ENCODE data around the gene LRRC41.
"Not testable (repeated sequence)": the region's sequence is repeated elsewhere in the genome, so short reads cannot be mapped to it uniquely, and the experiment has no call there.

Gene LRRC41

DNA sequence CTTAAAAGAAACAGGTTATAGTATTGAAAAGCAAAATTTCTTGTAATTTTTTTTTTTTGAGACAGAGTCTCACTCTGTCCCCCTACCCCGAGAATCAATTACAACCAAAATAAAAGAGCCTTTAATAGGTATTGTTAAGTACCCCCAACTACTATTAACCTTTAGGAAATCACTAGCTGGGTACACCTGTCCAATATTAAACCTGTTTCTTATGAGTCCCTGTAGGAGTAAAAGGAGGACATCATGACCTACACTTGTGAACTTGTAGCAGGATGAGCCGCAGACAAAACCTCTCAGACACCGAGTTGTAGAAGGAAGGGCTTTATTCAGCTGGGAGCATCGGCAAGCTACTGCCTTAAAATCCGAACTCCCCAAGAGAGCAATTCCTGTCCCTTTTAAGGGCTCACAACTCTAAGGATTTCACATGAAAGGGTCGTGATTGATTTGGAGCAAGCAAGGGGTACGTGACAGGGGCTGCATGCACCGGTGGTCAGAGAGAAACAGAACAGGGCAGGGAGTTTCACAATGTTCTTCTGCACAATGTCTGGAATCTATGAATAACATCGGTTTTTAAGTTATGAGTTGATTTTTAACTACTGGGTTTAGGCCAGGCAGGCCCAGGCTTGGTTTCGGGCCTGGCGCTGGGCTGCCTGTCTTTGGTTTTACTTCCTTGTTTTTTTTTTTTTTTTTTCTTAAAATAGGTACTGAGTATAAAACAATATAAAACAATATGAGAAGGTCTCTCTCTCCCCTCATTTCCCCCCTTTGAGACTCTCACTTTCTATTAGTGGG is 22.1 kb upstream of the LRRC41 start:
- in situ Hi-C loops (cut with MboI; ENCODE audit: low sequenced_read_pairs): not testable (repeated sequence)

DNA sequence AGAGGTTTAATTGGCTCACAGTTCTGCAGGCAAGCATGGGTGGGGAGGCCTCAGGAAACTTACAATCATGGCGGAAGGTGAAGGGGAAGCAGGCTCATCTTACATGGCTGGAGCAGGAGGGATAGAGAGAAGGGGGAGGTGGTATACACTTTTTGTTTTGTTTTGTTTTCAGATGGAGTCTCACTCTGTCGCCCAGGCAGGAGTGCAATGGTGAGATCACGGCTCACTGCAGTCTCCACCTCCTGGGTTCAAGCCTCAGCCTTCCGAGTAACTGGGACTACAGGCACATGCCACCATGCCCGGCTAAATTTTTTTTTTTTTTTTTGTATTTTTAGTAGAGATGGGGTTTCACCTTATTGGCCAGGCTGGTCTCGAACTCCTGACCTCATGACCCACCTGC is 18.8 kb upstream of the LRRC41 start:
- in situ Hi-C loops (cut with MboI; ENCODE audit: low sequenced_read_pairs): not testable (repeated sequence)

DNA sequence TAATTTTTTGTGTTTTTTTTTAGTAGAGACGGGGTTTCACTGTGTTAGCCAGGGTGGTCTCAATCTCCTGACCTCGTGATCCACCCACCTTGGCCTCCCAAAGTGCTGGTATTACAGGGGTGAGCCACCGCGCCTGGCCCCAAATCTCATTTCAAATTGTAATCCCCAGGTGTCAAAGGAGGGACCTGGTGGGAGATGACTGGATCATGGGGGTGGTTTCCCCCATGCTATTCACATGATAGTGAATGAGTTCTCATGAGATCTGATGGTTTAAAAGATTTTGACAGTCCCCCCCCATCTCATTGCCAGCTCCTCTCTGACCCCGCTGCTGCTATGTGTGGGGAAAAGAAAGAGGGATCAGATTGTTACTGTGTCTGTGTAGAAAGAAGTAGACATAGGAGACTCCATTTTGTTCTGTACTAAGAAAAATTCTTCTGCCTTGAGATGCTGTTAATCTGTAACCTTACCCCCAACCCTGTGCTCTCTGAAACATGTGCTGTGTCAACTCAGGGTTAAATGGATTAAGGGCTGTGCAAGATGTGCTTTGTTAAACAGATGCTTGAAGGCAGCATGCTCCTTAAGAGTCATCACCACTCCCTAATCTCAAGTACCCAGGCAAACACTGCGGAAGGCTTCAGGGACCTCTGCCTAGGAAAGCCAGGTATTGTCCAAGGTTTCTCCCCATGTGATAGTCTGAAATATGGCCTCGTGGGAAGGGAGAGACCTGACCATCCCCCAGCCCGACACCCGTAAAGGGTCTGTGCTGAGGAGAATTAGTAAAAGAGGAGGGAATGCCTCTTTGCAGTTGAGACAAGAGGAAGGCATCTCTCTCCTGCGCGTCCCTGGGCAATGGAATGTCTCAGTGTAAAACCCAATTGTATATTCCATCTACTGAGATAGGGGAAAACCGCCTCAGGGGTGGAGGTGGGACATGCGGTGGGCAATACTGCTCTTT is 16.8 kb upstream of the LRRC41 start:
- in situ Hi-C loops (cut with MboI; ENCODE audit: low sequenced_read_pairs): not testable (repeated sequence)

DNA sequence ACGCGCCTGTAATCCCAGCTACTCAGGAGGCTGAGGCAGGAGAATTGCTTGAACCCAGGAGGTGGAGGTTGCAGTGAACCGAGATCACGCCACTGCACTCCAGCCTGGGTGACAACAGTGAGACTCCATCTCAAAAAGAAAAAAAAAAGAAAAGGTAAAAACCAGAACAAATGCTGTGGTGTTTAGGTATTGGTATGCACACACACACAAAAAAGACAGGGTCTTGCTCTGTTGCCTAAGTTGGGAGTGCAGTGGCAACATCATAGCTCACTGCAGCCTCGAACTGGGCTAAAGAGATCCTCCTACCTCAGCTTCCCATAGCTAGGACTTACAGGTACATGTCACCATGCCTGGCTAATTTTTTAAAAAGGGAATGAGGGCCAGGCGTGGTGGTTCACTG is 15.9 kb upstream of the LRRC41 start:
- in situ Hi-C loops (cut with MboI; ENCODE audit: low sequenced_read_pairs): not testable (repeated sequence)

DNA sequence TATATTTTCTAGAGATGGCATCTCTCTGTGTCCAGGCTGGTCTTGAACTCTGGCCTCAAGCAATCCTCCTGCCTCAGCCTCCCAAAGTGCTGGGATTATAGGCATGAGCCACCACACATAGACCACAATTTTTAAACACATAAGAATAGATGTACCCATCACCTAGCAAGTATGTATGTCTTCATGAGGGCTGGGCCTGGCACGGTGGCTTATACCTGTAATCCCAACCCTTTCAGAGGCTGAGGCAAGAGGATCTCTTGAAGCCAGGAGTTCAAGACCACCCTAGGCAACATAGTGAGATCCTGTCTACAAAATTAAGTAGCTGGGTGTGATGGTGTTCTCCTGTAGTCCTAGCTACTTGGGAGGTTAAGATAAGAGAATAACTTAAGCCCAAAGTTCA is 13.9 kb upstream of the LRRC41 start:
- in situ Hi-C loops (cut with MboI; ENCODE audit: low sequenced_read_pairs): no loop called here

DNA sequence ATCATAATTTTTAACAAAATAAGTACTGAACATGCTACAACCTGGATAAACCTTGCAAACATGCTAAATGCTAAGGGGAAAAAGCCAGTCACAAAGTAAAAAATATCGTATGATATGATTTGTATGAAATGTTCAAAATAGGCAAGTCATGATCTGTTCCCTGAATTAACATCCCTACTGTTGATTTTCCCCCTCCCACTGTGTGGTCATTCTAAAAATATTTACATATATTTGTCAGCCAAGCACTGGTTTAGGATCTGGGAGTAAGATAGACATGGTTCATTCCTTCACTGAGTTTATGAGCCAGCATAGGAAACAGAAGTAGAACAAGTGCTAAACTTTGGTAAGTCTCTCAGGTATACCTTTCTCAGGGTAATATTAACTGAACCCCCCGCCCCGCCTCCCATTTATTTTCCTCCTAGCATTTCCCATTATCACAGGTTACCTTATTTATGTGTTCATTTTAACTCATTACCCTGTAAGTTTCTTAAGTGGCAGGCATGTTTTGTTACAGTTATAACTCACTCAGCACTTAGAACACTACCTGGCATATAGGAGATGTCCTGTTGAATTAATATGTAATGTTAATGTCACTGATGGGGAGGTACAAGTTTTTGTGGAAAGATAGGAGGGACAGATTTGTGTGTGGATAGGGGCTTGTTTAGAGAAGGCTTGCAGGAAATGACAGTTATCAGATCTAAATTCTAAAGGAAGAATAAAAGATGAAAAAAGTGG is 12.4 kb upstream of the LRRC41 start:
- in situ Hi-C loops (cut with MboI; ENCODE audit: low sequenced_read_pairs): no loop called here

DNA sequence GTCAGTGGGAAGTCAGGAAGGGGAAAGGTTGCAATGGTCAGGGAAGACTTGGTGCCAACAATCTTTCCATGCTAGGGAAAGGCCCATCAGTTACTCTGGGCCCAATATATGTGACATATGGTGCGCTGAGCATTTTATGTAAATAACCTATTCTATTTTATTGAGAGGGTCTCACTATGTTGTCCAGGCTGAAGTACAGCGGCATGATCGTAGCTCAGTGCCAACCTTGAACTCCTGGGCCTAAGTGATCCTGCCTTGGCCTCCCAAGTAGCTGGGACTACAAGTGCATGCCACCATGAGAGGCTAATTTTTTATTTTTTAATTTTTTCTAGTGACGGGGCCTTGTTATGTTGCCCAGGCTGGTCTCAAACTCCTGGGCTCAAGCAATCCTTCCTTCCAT is 6.9 kb upstream of the LRRC41 start:
- in situ Hi-C loops (cut with MboI; ENCODE audit: low sequenced_read_pairs): no loop called here

DNA sequence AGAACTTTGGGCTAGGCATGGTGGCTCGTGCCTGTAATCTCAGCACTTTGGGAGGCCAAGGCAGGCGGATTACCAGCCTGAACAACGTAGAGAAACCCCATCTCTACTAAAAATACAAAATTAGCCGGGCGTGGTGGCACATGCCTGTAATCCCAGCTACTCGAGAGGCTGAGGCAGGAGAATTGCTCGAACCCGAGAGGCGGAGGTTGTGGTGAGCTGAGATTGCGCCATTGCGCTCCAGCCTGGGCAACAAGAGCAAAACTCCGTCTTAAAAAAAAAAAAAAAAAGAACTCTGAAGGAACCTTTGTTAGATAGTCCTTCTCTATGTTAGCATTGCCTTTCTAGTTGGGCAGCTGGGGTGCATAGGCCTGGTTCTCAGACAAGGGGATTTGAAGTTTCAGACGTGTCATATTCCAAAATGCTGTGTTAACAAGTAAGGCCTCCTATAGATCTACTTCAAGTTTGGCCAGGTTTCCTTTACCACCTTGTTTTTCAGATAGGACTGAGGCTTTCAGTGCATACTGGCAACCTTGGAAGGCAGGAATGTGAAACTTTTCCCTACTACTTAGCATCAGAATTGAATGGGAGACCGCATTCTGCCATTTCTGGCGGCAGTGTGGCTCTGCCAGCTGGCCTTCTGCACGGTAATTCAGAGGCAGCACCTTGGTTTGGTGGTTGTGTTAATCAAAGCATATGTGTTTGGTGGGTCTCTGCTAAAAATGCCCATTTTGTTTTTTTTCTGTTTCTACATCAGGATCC is 6.2 kb upstream of the LRRC41 start:
- in situ Hi-C loops (cut with MboI; ENCODE audit: low sequenced_read_pairs): no loop called here

DNA sequence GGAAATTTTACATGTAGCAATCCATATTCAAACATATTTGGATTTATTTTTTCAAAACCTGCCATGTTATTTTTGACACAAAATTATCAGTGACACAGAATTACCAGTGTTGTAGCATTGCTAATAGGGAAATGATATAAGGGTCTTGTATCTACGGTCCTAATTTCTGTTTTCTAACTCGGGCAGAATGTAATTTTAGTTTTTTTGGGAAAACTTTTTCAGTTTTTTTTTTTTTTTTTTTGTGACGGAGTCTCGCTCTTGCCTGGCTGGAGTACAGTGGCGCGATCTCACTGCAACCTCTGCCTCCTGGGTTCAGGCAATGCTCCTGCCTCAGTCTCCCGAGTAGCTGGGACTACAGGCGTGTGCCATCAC is 2.7 kb upstream of the LRRC41 start:
- in situ Hi-C loops (cut with MboI; ENCODE audit: low sequenced_read_pairs): no loop called here

DNA sequence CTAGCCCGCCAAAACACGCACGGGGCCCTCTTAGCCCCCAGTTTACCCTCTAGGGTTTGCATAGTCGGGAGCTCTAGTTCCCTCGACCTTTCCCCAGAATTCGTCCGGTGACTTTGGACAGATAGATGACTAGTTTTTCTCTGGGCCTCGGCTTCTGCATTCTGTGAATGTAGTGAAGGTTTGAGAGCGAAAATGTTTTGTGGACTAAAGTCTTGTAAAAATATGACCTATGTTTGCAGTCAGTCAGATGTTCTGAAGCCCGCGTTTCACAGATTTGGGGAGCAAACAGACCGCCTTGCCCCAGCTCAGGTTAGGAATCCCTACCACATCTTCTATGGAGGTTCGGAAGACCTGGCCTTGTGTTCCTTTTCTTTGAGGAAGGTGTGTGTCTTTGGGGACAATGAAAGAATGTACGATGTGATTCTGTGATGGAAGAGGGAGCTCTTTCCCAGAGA is 483 bp upstream of the LRRC41 start:
- in situ Hi-C loops (cut with MboI; ENCODE audit: low sequenced_read_pairs): no loop called here

DNA sequence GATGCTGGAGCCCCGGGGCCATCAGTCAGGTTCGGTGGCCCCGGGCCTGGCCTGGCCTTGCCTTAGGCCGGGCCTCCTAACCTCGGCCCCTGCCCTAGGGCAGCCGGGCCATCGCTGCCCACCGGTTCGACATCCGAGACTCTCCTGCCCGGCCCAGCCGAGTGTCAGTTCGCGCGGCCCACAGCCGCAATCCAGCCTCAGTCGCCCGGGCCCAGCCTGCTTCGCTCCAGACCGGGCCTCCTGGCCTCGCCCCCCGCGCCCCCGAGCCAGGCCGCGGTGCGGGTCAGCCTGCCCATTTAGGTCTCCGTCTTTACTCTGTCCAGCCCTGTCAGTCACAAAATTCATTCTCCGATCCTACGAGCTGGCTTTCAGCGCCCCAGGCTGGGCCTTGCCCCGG is 777 bp downstream of the LRRC41 start:
- in situ Hi-C loops (cut with MboI; ENCODE audit: low sequenced_read_pairs): no loop called here

DNA sequence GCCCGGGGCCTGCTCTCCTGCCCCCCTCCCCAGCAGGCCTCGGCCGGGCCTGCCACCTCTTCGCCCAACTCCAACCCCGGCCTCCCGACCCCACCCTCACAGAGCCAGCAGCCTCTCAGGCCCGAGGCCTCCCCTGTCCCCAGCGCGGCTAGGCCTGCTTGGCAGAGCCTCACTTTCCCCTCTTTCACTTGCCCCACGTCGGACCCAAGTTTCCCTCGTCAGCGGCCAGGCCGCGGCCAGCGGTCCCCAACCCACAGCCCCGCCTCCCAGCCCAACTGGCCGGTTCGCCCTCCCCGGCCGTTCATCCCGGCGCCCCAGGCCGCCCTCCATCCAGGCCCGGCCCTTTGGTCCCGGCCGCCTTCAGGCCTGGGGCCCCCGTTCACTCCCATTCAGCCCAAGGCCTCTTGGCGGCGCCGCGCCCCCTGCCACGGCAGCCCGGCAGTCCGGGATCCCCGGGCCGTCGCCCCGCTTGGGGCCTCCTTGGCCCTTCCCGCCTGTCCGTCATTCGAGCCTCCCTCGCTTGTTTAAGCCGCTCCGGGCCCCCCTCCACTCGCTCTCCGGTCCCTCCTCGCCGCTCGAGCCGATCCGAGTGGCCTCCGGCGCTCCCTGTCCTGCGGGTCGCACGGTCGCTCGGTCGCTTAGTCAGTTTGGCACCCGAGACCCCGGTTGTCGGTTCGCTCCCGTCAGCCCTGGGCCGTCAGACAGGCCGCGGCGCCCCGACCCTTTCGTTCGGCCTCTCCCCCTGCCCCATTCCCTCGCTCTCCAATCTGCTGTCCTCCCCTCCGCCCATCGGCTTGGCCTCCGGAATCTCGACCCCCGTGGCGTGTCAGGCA is 1.4 kb downstream of the LRRC41 start:
- in situ Hi-C loops (cut with MboI; ENCODE audit: low sequenced_read_pairs): no loop called here

DNA sequence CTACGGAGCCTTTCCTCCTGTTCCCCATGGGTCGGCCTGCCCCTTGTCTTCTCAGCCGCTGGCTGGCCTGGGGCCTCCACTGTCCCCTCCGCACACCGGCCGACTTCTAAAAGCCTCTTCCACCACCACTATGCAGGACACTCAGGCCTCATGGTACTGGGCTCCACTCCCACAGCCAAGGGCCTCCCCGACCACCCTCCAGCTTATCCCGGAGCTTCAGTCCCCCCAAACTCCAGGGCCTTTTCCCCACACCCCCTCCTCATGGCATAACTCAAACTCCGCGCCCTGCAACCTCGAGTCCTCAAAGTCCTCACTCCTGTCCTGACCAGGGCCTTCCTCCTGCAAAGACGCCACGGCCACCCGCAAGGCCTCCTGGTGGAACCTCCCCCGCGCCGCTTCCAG is 2.0 kb downstream of the LRRC41 start:
- in situ Hi-C loops (cut with MboI; ENCODE audit: low sequenced_read_pairs): no loop called here

DNA sequence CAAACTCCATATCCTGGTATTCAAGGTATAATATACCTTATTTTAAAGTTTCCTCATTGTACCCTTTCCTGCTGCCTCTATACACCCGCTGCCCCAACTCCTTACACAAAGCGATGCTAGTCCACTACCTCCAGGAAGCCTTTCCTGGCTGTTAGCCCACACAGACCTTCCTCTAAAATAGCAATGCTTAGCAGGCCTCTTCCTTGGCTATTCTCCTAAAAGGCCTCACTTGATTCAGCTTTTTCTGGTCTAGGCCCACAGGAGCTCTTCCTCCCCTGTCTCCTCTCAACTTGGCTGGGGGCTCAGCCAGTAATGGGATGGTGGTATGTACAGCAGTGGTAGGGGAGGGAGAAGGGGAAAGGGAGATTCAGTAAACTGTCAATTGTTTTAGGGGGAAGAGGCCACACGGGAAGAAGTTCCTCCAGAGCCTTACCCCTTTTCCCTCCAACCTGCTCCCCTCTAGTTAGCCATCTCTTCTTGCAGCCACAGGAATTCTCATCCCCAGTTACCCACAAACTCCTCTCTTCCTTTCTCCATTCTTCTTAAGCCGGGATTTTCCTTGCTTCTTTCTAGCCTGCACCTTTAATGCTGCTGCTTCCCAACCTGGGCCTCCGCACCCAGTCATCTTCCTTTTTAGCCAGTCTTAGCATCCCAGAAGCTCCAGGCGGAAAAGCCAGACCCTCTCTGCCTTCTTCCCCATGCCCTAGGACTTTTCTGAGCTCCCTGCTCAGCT is 2.6 kb downstream of the LRRC41 start:
- in situ Hi-C loops (cut with MboI; ENCODE audit: low sequenced_read_pairs): no loop called here

DNA sequence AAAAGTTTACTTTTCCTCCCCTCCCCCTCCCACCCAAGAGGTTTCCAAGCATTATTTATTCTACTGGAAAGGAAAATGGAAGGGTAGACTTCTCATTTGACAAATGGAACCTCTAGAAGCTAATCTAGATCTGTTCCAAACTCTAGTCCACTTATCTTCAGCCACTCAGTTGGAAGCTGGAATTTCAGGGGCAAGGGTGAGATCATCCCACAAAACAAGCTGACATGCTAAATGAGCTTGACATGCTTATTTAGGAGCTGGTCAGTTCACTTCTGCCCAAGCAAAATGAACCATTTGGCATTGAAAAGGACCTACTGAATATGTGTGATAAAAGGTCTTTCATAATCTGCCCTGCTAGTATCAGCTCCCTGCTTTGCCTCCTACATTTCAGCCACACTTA is 5.0 kb downstream of the LRRC41 start:
- in situ Hi-C loops (cut with MboI; ENCODE audit: low sequenced_read_pairs): no loop called here

DNA sequence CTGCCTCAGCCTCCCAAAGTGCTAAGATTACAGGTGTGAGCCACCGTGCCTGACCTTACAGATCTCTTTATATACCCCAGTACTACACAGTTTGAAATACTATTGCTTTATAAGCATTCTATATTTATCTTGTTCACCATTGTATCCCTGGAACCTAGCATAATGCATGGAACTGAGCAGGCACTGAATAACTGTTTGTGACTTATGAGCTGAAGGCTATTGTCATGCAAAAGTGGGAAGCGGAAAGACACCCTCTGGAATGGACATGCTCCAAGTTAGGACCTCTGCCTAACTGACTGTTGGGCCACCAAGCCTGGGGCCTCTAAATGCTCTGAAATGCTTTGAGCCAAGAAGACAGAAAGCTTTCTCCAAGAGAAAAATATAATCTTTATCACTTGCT is 8.1 kb downstream of the LRRC41 start:
- in situ Hi-C loops (cut with MboI; ENCODE audit: low sequenced_read_pairs): no loop called here

DNA sequence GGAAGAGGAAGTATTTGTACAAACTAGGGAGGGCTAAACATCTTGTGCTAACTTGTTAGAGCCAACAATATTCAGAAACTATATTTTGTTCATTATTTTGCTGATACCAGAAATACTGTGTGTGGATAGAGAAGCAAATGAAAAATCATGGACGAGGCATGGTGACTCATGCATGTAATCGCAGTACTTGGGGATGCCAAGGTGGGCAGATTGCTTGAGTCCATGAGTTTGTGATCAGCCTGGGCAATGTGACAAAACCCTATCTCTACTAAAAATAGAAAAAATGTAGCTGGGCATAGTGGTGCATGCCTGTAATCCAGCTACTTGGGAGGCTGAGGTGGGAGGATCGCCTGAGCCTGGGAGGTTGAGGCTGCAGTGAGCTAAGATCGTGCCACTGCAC is 13.4 kb downstream of the LRRC41 start:
- in situ Hi-C loops (cut with MboI; ENCODE audit: low sequenced_read_pairs): no loop called here

DNA sequence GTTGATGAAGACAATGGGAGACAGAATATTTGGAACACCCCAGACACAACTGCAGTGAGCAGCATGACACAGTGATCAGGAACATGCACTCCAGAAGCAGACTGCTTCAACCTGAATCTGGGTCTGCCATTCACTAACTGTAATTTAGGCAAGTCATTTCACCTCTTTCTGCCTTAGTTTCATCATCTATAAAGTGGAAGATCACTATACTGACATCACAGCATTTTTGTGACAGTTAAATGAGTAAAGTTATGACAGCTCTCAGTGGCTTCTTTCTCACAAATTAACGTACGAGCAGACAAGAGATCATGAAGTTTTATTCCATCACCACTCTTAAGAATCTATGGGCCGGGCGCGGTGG is 14.3 kb downstream of the LRRC41 start:
- in situ Hi-C loops (cut with MboI; ENCODE audit: low sequenced_read_pairs): no loop called here

DNA sequence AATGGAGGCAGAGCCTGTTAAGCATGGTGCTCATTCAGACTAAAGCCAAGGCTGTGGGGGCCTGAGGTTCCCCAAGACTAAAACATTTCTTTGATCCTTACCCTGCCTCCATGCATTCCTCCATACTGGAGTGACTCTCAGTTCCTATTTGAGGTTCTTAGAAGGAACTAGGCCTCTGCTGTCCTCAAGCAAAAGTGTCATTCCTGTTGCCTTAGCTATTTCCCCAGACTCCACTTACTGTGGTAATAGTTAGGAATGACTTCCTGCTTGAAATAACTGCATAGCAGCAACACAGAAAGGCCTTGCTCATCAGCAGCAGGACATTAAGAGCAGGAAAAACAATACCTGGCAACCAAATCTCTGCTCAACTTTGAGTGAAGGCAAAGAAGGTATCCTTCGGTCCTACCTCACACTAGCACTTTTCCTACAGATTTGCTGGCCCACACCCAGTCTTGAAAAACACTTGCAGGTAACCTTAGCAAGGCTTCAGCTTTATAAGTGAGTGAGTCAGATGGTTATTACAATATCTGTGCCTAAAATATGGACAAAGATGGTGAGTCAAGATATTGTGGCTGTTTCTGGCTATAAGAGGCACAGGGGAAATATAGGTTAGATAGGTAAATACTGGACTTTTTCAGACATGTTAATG is 14.8 kb downstream of the LRRC41 start:
- in situ Hi-C loops (cut with MboI; ENCODE audit: low sequenced_read_pairs): no loop called here
